Fibroblast of peridontal ligament (primary cell): ENCODE data around the gene APOL1.
A peak's percentile ranks its signal among the peaks of the same experiment; 100 is the strongest.
"Not testable (repeated sequence)": the region's sequence is repeated elsewhere in the genome, so short reads cannot be mapped to it uniquely, and the experiment has no call there.

Experiments used
- DNase-seq: peaks from one replicate; pipeline ENCODE4 v3.0.0-alpha.2; 2010; ENCODE audit errors: extremely low read depth

The APOL1 gene

GRCh38 chr22:36244522-36245391 is 8.2 kb upstream of the APOL1 start:
- DNase-seq, result peak; percentile 85

GRCh38 chr22:36245805-36246356 is 7.1 kb upstream of the APOL1 start:
- DNase-seq, result no peak

GRCh38 chr22:36246718-36247117 is 6.2 kb upstream of the APOL1 start:
- no peak for DNase-seq

GRCh38 chr22:36247955-36248354 is 5.0 kb upstream of the APOL1 start:
- no peak for DNase-seq

GRCh38 chr22:36249160-36249559 is 3.8 kb upstream of the APOL1 start:
- no peak for DNase-seq

- not testable (repeated sequence) for DNase-seq
These were observed 2.5 kb upstream of the APOL1 start for GRCh38 chr22:36250292-36250960.

GRCh38 chr22:36251979-36252608 is 839 bp upstream of the APOL1 start:
- not testable (repeated sequence) for DNase-seq

GRCh38 chr22:36253523-36254490 is 874 bp downstream of the APOL1 start:
- DNase-seq, result peak; percentile 52

- DNase-seq, result not testable (repeated sequence)
These were observed 2.6 kb downstream of the APOL1 start for GRCh38 chr22:36255572-36255971.

GRCh38 chr22:36256478-36256877 is 3.5 kb downstream of the APOL1 start:
- no peak for DNase-seq

GRCh38 chr22:36257308-36257707 is 4.4 kb downstream of the APOL1 start:
- DNase-seq, result no peak

- no peak for DNase-seq
These were observed 5.2 kb downstream of the APOL1 start for GRCh38 chr22:36257948-36258670.

- peak; percentile 39 for DNase-seq
These were observed 6.0 kb downstream of the APOL1 start for GRCh38 chr22:36258701-36259614.

- DNase-seq, result no peak
These were observed 6.8 kb downstream of the APOL1 start for GRCh38 chr22:36259615-36260300.

- DNase-seq, result not testable (repeated sequence)
These were observed 8.7 kb downstream of the APOL1 start for GRCh38 chr22:36261675-36262074.

- DNase-seq, result not testable (repeated sequence)
These were observed 9.4 kb downstream of the APOL1 start for GRCh38 chr22:36262307-36262706.

- DNase-seq, result not testable (repeated sequence)
These were observed 10.3 kb downstream of the APOL1 start for GRCh38 chr22:36263216-36263673.

GRCh38 chr22:36263886-36264664 is 11.1 kb downstream of the APOL1 start:
- not testable (repeated sequence) for DNase-seq
